ENCODE results near the gene FRMPD1.
"Not testable (repeated sequence)": the region's sequence is repeated elsewhere in the genome, so short reads cannot be mapped to it uniquely, and the experiment has no call there.

The FRMPD1 gene

GRCh38 chr9:37758747-37759146 is 108.0 kb downstream of the FRMPD1 start:
- H3K9me3 ChIP-seq = no peaks in the 10 kb centered on the region
- H3K4me3 ChIP-seq (ENCODE audit: low read depth, low read length) = no peak overlapping the region
- no peaks in the 10 kb centered on the region for H3K4me1 ChIP-seq
- H3K27me3 ChIP-seq = no peaks in the 10 kb centered on the region
- TF ChIP-seq CTCF (IDR thresholded peaks at IDR 0.05; ENCODE audit: low read depth, low read length) = no peak
- H3K36me3 ChIP-seq = no peaks in the 10 kb centered on the region
- DNase-seq = no peak

- no peak overlapping the region for H3K4me3 ChIP-seq (ENCODE audit: low read depth, low read length)
- no peak for DNase-seq
- no peaks in the 10 kb centered on the region; the same call in 1 of the 2 replicates for H3K36me3 ChIP-seq
- no peaks in the 10 kb centered on the region for H3K4me1 ChIP-seq
- H3K9me3 ChIP-seq = no peaks in the 10 kb centered on the region
- no peaks in the 10 kb centered on the region for H3K27me3 ChIP-seq
- no peak for TF ChIP-seq CTCF (IDR thresholded peaks at IDR 0.05; ENCODE audit: low read depth, low read length)
These were observed 109.8 kb downstream of the FRMPD1 start for GRCh38 chr9:37760416-37761161.

- H3K27me3 ChIP-seq = no peaks in the 10 kb centered on the region
- H3K36me3 ChIP-seq = no peaks in the 10 kb centered on the region; the same call in 1 of the 2 replicates
- no peak for TF ChIP-seq CTCF (IDR thresholded peaks at IDR 0.05; ENCODE audit: low read depth, low read length)
- H3K9me3 ChIP-seq = no peaks in the 10 kb centered on the region
- DNase-seq = no peak
- H3K4me3 ChIP-seq (ENCODE audit: low read depth, low read length) = no peak overlapping the region
- no peaks in the 10 kb centered on the region for H3K4me1 ChIP-seq
These were observed 110.8 kb downstream of the FRMPD1 start for GRCh38 chr9:37761511-37761910.

- not testable (repeated sequence) for DNase-seq; H3K27me3 ChIP-seq; H3K4me3 ChIP-seq (ENCODE audit: low read depth, low read length); H3K4me1 ChIP-seq; H3K9me3 ChIP-seq; H3K36me3 ChIP-seq
These were observed 114.5 kb downstream of the FRMPD1 start for GRCh38 chr9:37765263-37765662.

- TF ChIP-seq CTCF (IDR thresholded peaks at IDR 0.05; ENCODE audit: low read depth, low read length) = no peak
- no peak for DNase-seq
- peaks cover 12% of the 10 kb centered on the region for H3K36me3 ChIP-seq
These were observed 118.6 kb downstream of the FRMPD1 start for GRCh38 chr9:37769306-37769705.

GRCh38 chr9:37769995-37770394 is 119.2 kb downstream of the FRMPD1 start:
- DNase-seq = no peak
- H3K4me3 ChIP-seq (ENCODE audit: low read depth, low read length) = no peak overlapping the region
- no peaks in the 10 kb centered on the region for H3K27me3 ChIP-seq
- H3K36me3 ChIP-seq = peaks cover 15% of the 10 kb centered on the region
- H3K9me3 ChIP-seq = no peaks in the 10 kb centered on the region
- no peaks in the 10 kb centered on the region for H3K4me1 ChIP-seq
- TF ChIP-seq CTCF (IDR thresholded peaks at IDR 0.05; ENCODE audit: low read depth, low read length) = no peak

More at GRCh38 chr9:37769306-37769705, 118.6 kb downstream of the FRMPD1 start:
- no peak overlapping the region for H3K4me3 ChIP-seq (ENCODE audit: low read depth, low read length)
- no peaks in the 10 kb centered on the region for H3K9me3 ChIP-seq
- no peaks in the 10 kb centered on the region for H3K4me1 ChIP-seq
- no peaks in the 10 kb centered on the region for H3K27me3 ChIP-seq
